ENCODE results near the gene FAM43A.

DNA sequence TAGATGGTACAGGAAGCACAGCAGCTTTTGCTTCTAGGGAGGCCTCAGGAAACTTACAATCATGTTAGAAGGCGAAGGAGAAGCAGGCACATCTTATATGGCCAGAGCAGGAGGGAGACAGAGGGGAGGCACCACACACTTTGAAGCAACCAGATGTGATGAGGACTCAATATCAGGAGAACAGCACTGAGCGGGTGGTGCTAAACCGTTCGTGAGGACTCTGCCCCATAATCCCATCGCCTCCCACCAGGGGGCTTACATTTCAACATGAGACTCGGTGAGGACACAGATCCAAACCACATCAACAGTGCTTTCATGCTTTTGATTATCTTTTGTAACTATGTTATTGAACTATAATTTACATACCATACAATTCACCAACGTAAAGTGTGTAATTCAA, 44.9 kb upstream of the FAM43A start:
- TF ChIP-seq GATA2 (IDR thresholded peaks at IDR 0.05; ENCODE audit: low read depth, low read length) (no peak), GATA3 (IDR thresholded peaks at IDR 0.05; ENCODE audit: low read depth, low read length) (no peak)
